Activated B cell treated with CpG ODN at 0.5 μM for 24 hours (primary cell): ENCODE measurements around the gene ADARB1. TPM values are rescaled to one million over a fixed set of nuclear protein-coding genes. Genes with fewer than 3 reads are reported as not detected.

Source experiments
- ATAC-seq: fragments of 200-7000 bp; cut with Tn5 transposase; one replicate; pipeline ENCODE4 v1.10.0; 2021; ENCODE audit warnings: low read depth, mild to moderate bottlenecking, moderate library complexity
- CTCF ChIA-PET: fragments of 350-600 bp; sonication (Branson Sonifier 250); formaldehyde crosslinking; loops from one replicate; lab custom pipeline; 2021; ENCODE audit warnings: antibody characterized with exemption; lab: Charles Lee
- POLR2A ChIA-PET: fragments of 350-600 bp; sonication (Branson Sonifier 250); formaldehyde crosslinking; loops from one replicate; lab custom pipeline; 2021; ENCODE audit warnings: antibody characterized with exemption; lab: Charles Lee
- DNase-seq: peaks from one replicate; pipeline ENCODE4 v3.0.0; 2022
- H3K27ac Mint-ChIP-seq: one replicate; pipeline ENCODE4 v1.8.0; 2020; ENCODE audit warnings: mixed read lengths
- H3K27me3 Mint-ChIP-seq: one replicate; pipeline ENCODE4 v1.8.0; 2021; ENCODE audit warnings: mixed read lengths
- H3K36me3 Mint-ChIP-seq: one replicate; pipeline ENCODE4 v1.8.0; 2021; ENCODE audit warnings: low read depth, mixed read lengths
- H3K4me1 Mint-ChIP-seq: one replicate; pipeline ENCODE4 v1.8.0; 2021; ENCODE audit warnings: mixed read lengths
- H3K4me3 Mint-ChIP-seq: one replicate; pipeline ENCODE4 v1.8.0; 2020; ENCODE audit warnings: mild to moderate bottlenecking, mixed read lengths
- H3K9me3 Mint-ChIP-seq: one replicate; pipeline ENCODE4 v1.8.0; 2020; ENCODE audit warnings: mixed read lengths
- CTCF ChIP-seq: fragments of 200-600 bp; IDR thresholded peaks from one replicate; pipeline ENCODE4 v1.8.0; 2022; ENCODE audit warnings: antibody characterized with exemption, mild to moderate bottlenecking
- intact Hi-C: fragments of 100-400 bp; cut with micrococcal nuclease; formaldehyde crosslinking; loops from one replicate; pipeline ENCODE4 v1.15.1; 2024
- total RNA-seq: library from RNA; stranded (reverse); gene quantifications from 2 replicates; pipeline ENCODE4 v1.2.3, GENCODE V29; 2022

The ADARB1 gene
- total RNA-seq, 1 donor from 2014 or later, result 22.6 TPM

GRCh38 chr21:45186709-45187108 lies 112.3 kb downstream of the ADARB1 start:
- TF ChIP-seq CTCF, result no peak
- DNase-seq, result no peak
- CTCF ChIA-PET, result no interaction called here
- no peaks in the 10 kb centered on the region for H3K4me1 Mint-ChIP-seq
- H3K27ac Mint-ChIP-seq, result no peak overlapping the region
- H3K4me3 Mint-ChIP-seq, result no peak overlapping the region
- peaks cover 84% of the 10 kb centered on the region for H3K36me3 Mint-ChIP-seq
- POLR2A ChIA-PET, result no interaction called here
- intact Hi-C loops, result no loop called here
- ATAC-seq, result no peak
- no peaks in the 10 kb centered on the region for H3K27me3 Mint-ChIP-seq
- H3K9me3 Mint-ChIP-seq, result peaks cover 29% of the 10 kb centered on the region

- peaks cover 85% of the 10 kb centered on the region for H3K36me3 Mint-ChIP-seq
- ChIA-PET POLR2A (no interaction called here), CTCF (no interaction called here)
- no peak for DNase-seq
- intact Hi-C loops, result no loop called here
- no peak for TF ChIP-seq CTCF
- no peak for ATAC-seq
- H3K4me3 Mint-ChIP-seq, result no peak overlapping the region
- no peak overlapping the region for H3K27ac Mint-ChIP-seq
- no peaks in the 10 kb centered on the region for H3K4me1 Mint-ChIP-seq
- no peaks in the 10 kb centered on the region for H3K27me3 Mint-ChIP-seq
- peaks cover 29% of the 10 kb centered on the region for H3K9me3 Mint-ChIP-seq
Observed at GRCh38 chr21:45187646-45188045, 113.3 kb downstream of the ADARB1 start.

- ChIA-PET POLR2A (no interaction called here), CTCF (no interaction called here)
- no peaks in the 10 kb centered on the region for H3K27me3 Mint-ChIP-seq
- H3K9me3 Mint-ChIP-seq, result peaks cover 29% of the 10 kb centered on the region
- no peaks in the 10 kb centered on the region for H3K4me1 Mint-ChIP-seq
- ATAC-seq (no peak), DNase-seq (no peak)
- no peak overlapping the region for H3K27ac Mint-ChIP-seq
- H3K4me3 Mint-ChIP-seq, result no peak overlapping the region
- intact Hi-C loops, result no loop called here
- peaks cover 90% of the 10 kb centered on the region for H3K36me3 Mint-ChIP-seq
- TF ChIP-seq CTCF, result no peak
Observed at GRCh38 chr21:45190013-45190412, 115.6 kb downstream of the ADARB1 start.

- no peak overlapping the region for H3K4me3 Mint-ChIP-seq
- H3K4me1 Mint-ChIP-seq, result no peaks in the 10 kb centered on the region
- no peaks in the 10 kb centered on the region for H3K27me3 Mint-ChIP-seq
- no peak overlapping the region for H3K27ac Mint-ChIP-seq
- CTCF ChIA-PET, result no interaction called here
- intact Hi-C loops, result no loop called here
- peaks cover 86% of the 10 kb centered on the region for H3K36me3 Mint-ChIP-seq
- no peak for DNase-seq
- POLR2A ChIA-PET, result no interaction called here
- no peak for TF ChIP-seq CTCF
- H3K9me3 Mint-ChIP-seq, result peaks cover 22% of the 10 kb centered on the region
- no peak for ATAC-seq
Observed at GRCh38 chr21:45192332-45192731, 118.0 kb downstream of the ADARB1 start.

- CTCF ChIA-PET, result no interaction called here
- DNase-seq (no peak), ATAC-seq (no peak)
- Mint-ChIP-seq H3K36me3 (peaks cover 59% of the 10 kb centered on the region), H3K4me1 (no peaks in the 10 kb centered on the region), H3K27ac (no peak overlapping the region), H3K4me3 (no peak overlapping the region), H3K27me3 (no peaks in the 10 kb centered on the region), H3K9me3 (no peaks in the 10 kb centered on the region)
- intact Hi-C loops, result no loop called here
- POLR2A ChIA-PET, result interaction anchor here (0.6 kb wide), 1 partner anchor 340 kb away, joined by 4 read pairs; no protein-coding TSS in a partner anchor
- no peak for TF ChIP-seq CTCF
Observed at GRCh38 chr21:45196620-45197019, 122.2 kb downstream of the ADARB1 start.
